Measurements from ENCODE around the gene GABRA5. TPM values are rescaled to one million over a fixed set of nuclear protein-coding genes. Genes with fewer than 3 reads are reported as not detected.

Gene GABRA5
- total RNA-seq, 1 donor = not detected

DNA sequence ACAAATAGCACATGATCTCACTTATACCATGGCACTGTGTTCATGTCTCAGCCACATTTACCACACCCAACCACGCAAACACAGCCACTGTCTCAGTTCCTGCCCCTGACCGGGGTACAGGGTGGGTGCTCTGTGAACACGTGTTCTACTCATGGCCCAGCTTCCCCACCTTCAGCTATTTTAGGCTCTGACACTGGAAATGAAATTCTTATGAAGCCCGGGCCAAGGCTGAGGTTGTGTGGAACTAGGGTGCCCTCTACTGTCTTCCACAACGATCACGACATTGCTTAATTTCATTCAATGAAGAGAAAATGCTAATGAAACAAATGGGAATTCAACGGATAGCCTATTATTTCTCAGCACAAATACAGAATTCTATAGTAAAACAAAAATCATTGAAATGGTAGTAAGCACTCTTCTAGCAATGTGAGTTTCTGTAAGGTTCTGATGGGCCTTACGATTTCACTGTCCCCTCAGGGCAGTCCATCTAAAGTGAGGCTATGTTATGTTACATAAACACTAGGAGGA lies 2.1 kb upstream of the GABRA5 start:
- no peaks in the 10 kb centered on the region for H3K4me1 ChIP-seq (ENCODE audit: insufficient read depth, low read length)
- no peaks in the 10 kb centered on the region for H3K9me3 ChIP-seq (ENCODE audit: low read depth, low read length)
- TF ChIP-seq, protein P1, sequence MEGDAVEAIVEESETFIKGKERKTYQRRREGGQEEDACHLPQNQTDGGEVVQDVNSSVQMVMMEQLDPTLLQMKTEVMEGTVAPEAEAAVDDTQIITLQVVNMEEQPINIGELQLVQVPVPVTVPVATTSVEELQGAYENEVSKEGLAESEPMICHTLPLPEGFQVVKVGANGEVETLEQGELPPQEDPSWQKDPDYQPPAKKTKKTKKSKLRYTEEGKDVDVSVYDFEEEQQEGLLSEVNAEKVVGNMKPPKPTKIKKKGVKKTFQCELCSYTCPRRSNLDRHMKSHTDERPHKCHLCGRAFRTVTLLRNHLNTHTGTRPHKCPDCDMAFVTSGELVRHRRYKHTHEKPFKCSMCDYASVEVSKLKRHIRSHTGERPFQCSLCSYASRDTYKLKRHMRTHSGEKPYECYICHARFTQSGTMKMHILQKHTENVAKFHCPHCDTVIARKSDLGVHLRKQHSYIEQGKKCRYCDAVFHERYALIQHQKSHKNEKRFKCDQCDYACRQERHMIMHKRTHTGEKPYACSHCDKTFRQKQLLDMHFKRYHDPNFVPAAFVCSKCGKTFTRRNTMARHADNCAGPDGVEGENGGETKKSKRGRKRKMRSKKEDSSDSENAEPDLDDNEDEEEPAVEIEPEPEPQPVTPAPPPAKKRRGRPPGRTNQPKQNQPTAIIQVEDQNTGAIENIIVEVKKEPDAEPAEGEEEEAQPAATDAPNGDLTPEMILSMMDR (IDR thresholded peaks at IDR 0.05; ENCODE audit: extremely low read depth, low read depth, low read length) = peak; percentile 69
- H2AFZ ChIP-seq (ENCODE audit: low read length) = no peak overlapping the region
- H3K4me2 ChIP-seq (ENCODE audit: insufficient read depth, low read length) = no peak overlapping the region
- no peaks in the 10 kb centered on the region for H4K20me1 ChIP-seq (ENCODE audit: insufficient read depth, low read length)
- H3K36me3 ChIP-seq (ENCODE audit: insufficient read depth, low read length) = no peaks in the 10 kb centered on the region
- DNase-seq (ENCODE audit: insufficient read length, low spot score, missing footprints) = peak; percentile 96
- H3K27ac ChIP-seq (ENCODE audit: low read depth, low read length) = no peak overlapping the region
- peaks cover 14% of the 10 kb centered on the region for H3K27me3 ChIP-seq (ENCODE audit: insufficient read depth, low read length)
- no peak overlapping the region for H3K4me3 ChIP-seq (ENCODE audit: insufficient read depth, low read length)
- H3K79me2 ChIP-seq (ENCODE audit: insufficient read depth, low read length) = no peaks in the 10 kb centered on the region

DNA sequence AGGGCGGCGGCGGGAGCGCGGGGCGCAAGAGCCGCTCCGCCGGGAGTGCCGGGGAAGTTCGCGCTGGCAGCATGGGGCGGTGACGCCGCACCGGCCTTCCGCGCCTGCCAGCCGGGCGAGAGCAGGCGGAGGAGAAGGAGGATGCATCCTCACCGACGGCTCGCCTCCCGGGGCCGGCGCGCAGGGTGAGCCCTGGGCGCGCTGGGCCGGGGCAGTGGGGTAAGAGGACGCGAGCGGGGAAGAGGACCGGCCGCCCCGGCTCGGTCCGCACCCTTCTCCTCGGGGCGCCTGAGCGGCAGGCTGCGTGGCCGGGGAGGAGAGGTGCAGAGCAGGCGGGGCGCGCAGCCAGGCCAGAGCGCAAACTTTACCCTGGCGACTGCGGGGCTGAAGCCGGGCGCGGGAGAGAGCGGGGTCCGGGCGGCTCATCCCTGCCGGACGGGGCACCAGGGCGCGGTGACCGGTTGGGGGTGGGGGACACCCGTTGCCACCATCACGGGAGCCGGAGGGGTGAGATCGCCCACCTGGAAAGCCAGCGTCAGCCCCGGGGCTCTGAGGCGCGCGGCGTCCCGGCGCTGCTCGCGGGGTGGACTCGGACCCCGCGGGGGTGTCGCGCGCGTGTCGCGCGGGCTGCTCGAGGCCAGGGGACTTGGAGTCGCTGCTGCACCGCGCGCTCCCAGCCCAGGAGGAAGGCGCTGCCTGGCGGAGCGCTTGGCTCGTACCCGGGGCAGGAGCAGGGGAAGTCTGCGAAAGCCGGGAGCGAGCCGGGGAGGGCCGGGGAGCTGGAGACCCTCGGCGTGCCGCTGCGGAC lies 542 bp downstream of the GABRA5 start:
- Histone ChIP-seq H3K4me3 (ENCODE audit: insufficient read depth, low read length) (no peak overlapping the region), H3K4me1 (ENCODE audit: insufficient read depth, low read length) (no peaks in the 10 kb centered on the region), H2AFZ (ENCODE audit: low read length) (no peak overlapping the region)

DNA sequence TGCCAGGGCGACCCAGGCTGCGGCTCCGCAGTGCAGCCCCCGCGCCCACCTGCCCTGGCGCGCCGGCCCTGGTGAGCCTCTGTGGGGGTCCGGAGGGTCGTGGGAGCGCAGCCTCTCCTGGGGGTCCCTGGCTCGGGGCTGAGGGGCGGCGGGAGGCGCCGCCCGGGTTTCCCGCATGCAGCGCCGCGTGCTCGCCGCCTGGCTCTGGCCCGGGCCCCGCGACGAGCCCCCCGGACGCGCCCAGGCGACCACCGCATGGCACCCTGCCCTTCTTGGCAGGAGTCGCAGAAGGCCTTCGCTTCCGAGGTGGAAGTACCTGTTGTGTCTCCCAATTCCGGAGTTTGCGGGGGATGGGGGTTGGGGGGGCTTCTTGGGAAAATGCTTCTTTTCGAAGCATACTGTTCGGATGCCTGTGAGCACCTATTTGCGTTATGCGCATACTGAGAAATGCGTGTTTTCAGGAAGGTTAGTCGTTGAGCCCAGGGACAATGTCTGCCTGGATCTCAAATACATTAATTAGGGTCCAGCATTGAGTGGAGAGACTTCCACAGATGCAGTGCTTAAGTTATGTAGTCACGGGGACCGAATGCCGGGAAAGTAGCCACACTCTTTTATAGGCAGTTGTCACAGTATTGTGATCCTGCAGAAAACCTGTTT lies 1.3 kb downstream of the GABRA5 start:
- Histone ChIP-seq H3K27me3 (ENCODE audit: insufficient read depth, low read length) (peaks cover 14% of the 10 kb centered on the region), H4K20me1 (ENCODE audit: insufficient read depth, low read length) (no peaks in the 10 kb centered on the region), H3K4me3 (ENCODE audit: insufficient read depth, low read length) (no peak overlapping the region), H2AFZ (ENCODE audit: low read length) (no peak overlapping the region), H3K36me3 (ENCODE audit: insufficient read depth, low read length) (no peaks in the 10 kb centered on the region), H3K79me2 (ENCODE audit: insufficient read depth, low read length) (no peaks in the 10 kb centered on the region), H3K9me3 (ENCODE audit: low read depth, low read length) (no peaks in the 10 kb centered on the region), H3K4me1 (ENCODE audit: insufficient read depth, low read length) (no peaks in the 10 kb centered on the region), H3K27ac (ENCODE audit: low read depth, low read length) (no peak overlapping the region), H3K4me2 (ENCODE audit: insufficient read depth, low read length) (no peak overlapping the region)
- TF ChIP-seq, protein P1 (IDR thresholded peaks at IDR 0.05; ENCODE audit: extremely low read depth, low read depth, low read length) = no peak
- no peak for DNase-seq (ENCODE audit: insufficient read length, low spot score, missing footprints)

More for the DNA sequence above, 542 bp downstream of the GABRA5 start:
- Histone ChIP-seq H3K27ac (ENCODE audit: low read depth, low read length) (no peak overlapping the region), H3K4me2 (ENCODE audit: insufficient read depth, low read length) (no peak overlapping the region), H3K36me3 (ENCODE audit: insufficient read depth, low read length) (no peaks in the 10 kb centered on the region), H3K27me3 (ENCODE audit: insufficient read depth, low read length) (peaks cover 14% of the 10 kb centered on the region), H4K20me1 (ENCODE audit: insufficient read depth, low read length) (no peaks in the 10 kb centered on the region), H3K79me2 (ENCODE audit: insufficient read depth, low read length) (no peaks in the 10 kb centered on the region), H3K9me3 (ENCODE audit: low read depth, low read length) (no peaks in the 10 kb centered on the region)
- TF ChIP-seq, protein P1 (IDR thresholded peaks at IDR 0.05; ENCODE audit: extremely low read depth, low read depth, low read length) = no peak
- DNase-seq (ENCODE audit: insufficient read length, low spot score, missing footprints) = peak; percentile 70

DNA sequence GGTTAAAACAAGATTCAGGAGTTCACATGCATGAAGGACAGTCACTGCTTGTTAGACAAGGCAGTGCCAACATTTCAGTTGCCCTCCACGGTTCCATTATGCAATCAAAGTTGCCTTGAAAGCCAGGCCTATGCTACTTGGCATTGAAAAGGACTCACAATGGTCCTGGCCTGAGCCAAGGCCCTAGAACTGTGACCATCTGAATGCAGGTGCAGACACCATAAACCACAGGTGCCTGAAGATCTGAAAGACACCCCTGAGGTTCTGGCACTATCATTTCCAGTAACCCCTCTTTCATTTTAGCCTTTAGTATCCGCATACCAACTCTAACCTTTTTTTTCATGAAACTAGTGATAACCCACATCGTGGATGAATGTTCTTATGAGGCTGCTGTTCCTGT lies 2.8 kb downstream of the GABRA5 start:
- TF ChIP-seq, protein P1 (IDR thresholded peaks at IDR 0.05; ENCODE audit: extremely low read depth, low read depth, low read length) = no peak
- no peaks in the 10 kb centered on the region for H4K20me1 ChIP-seq (ENCODE audit: insufficient read depth, low read length)
- H3K27ac ChIP-seq (ENCODE audit: low read depth, low read length) = no peak overlapping the region
- no peak for DNase-seq (ENCODE audit: insufficient read length, low spot score, missing footprints)
- H3K4me2 ChIP-seq (ENCODE audit: insufficient read depth, low read length) = no peak overlapping the region
- H3K27me3 ChIP-seq (ENCODE audit: insufficient read depth, low read length) = peaks cover 14% of the 10 kb centered on the region
- H2AFZ ChIP-seq (ENCODE audit: low read length) = no peak overlapping the region
- no peaks in the 10 kb centered on the region for H3K9me3 ChIP-seq (ENCODE audit: low read depth, low read length)
- no peaks in the 10 kb centered on the region for H3K4me1 ChIP-seq (ENCODE audit: insufficient read depth, low read length)
- no peaks in the 10 kb centered on the region for H3K79me2 ChIP-seq (ENCODE audit: insufficient read depth, low read length)
- H3K36me3 ChIP-seq (ENCODE audit: insufficient read depth, low read length) = no peaks in the 10 kb centered on the region
- no peak overlapping the region for H3K4me3 ChIP-seq (ENCODE audit: insufficient read depth, low read length)
